HFFc6 (cell line): Measurements from ENCODE around the gene CCSER2. TPM values are rescaled to one million over a fixed set of nuclear protein-coding genes. Genes with fewer than 3 reads are reported as not detected.

ENCODE experiments used
- DNase-seq: peaks from one replicate; pipeline ENCODE4 v3.0.0-alpha.2; 2018
- H3K27ac Mint-ChIP-seq: 2 replicates; pipeline ENCODE4 v1.8.0; 2020; ENCODE audit warnings: mild to moderate bottlenecking, mixed read lengths
- H3K27me3 Mint-ChIP-seq: 2 replicates; pipeline ENCODE4 v1.8.0; 2021; ENCODE audit warnings: mild to moderate bottlenecking, moderate library complexity, mixed read lengths; ENCODE audit not compliant: insufficient read depth
- H3K36me3 Mint-ChIP-seq: 2 replicates; pipeline ENCODE4 v1.8.0; 2021; ENCODE audit warnings: low read depth, mixed read lengths
- H3K4me1 Mint-ChIP-seq: 2 replicates; pipeline ENCODE4 v1.8.0; 2020; ENCODE audit warnings: low read depth, mixed read lengths
- H3K4me3 Mint-ChIP-seq: 2 replicates; pipeline ENCODE4 v1.8.0; 2020; ENCODE audit warnings: mild to moderate bottlenecking, moderate library complexity, mixed read lengths
- H3K9me3 Mint-ChIP-seq: 2 replicates; pipeline ENCODE4 v1.8.0; 2020; ENCODE audit warnings: mild to moderate bottlenecking, mixed read lengths
- CTCF ChIP-seq: fragments of 200-600 bp; sonication (generic); IDR thresholded peaks from 2 replicates; pipeline ENCODE4 v1.5.0; 2021; ENCODE audit warnings: antibody characterized with exemption, mild to moderate bottlenecking
- total RNA-seq, 6 experiments: library from RNA; stranded (reverse); fragmentation: NEBNext Ultra II Directional; extraction: Animal tissue kit (Norgen Biotek cat#: 25700); gene quantifications; 2 replicates in 1 of 6; 3 replicates in 5 of 6; pipeline ENCODE4 v1.2.3, GENCODE V29; 2021

CCSER2 gene
- total RNA-seq, 6 experiments from 2014 or later = 36.1 to 46.9 (median 43.0) TPM

- no peak overlapping the region for H3K4me3 Mint-ChIP-seq
- H3K27ac Mint-ChIP-seq = no peak overlapping the region
- no peak for TF ChIP-seq CTCF
- DNase-seq = no peak
- no peaks in the 10 kb centered on the region for H3K27me3 Mint-ChIP-seq
- H3K9me3 Mint-ChIP-seq = no peaks in the 10 kb centered on the region
- H3K4me1 Mint-ChIP-seq = peaks cover 16% of the 10 kb centered on the region
- H3K36me3 Mint-ChIP-seq = peaks cover 5% of the 10 kb centered on the region
Observed at GRCh38 chr10:84519235-84519634, 190.8 kb downstream of the CCSER2 start.

DNA sequence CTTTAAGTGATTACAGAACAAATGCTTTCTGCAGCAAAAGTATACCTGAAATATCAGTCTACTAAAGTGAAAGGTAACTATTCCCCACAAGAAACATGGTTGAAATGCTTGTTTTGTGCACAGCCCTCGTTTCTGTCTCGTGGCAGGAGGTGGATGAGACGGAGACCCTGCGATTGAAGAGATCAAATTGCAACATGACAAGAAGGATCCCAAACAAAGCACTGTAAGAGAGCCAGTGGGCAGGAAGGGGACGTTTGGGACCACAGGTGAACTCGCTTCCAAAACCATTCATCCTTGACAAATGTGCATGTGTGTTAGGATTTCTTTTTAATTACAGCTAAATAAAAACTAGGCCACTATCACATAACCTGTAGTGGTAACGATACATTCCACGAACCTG lies 192.6 kb downstream of the CCSER2 start:
- no peak for TF ChIP-seq CTCF
- Mint-ChIP-seq H3K27me3 (no peaks in the 10 kb centered on the region; the same call in 1 of the 2 replicates), H3K4me1 (peaks cover 16% of the 10 kb centered on the region), H3K4me3 (no peak overlapping the region), H3K27ac (no peak overlapping the region), H3K36me3 (peaks cover 13% of the 10 kb centered on the region), H3K9me3 (peaks cover 8% of the 10 kb centered on the region)
- DNase-seq = no peak

DNA sequence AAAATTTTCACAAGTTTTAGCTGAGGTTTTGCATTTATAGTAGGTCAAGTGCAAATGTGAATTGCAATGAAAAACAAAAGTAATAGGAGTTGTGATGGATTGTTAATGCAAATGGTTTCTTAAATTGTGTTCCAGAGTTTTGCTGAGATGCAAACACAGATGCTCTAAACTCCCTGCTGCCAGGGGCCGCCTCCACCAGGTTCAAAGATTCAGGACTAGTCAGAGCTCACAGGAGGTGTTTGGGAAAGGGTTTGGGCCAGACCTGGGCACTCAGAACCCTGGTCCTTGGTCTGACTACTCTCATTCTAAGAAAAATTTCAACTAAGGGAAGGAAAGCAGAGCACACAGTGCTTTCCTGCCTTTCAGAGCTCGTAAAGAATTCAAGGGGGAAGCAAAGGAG lies 193.1 kb downstream of the CCSER2 start:
- Mint-ChIP-seq H3K4me1 (peaks cover 16% of the 10 kb centered on the region), H3K27ac (no peak overlapping the region), H3K27me3 (no peaks in the 10 kb centered on the region; the same call in 1 of the 2 replicates), H3K9me3 (peaks cover 10% of the 10 kb centered on the region), H3K4me3 (no peak overlapping the region), H3K36me3 (peaks cover 16% of the 10 kb centered on the region)
- TF ChIP-seq CTCF = no peak
- DNase-seq = no peak

DNA sequence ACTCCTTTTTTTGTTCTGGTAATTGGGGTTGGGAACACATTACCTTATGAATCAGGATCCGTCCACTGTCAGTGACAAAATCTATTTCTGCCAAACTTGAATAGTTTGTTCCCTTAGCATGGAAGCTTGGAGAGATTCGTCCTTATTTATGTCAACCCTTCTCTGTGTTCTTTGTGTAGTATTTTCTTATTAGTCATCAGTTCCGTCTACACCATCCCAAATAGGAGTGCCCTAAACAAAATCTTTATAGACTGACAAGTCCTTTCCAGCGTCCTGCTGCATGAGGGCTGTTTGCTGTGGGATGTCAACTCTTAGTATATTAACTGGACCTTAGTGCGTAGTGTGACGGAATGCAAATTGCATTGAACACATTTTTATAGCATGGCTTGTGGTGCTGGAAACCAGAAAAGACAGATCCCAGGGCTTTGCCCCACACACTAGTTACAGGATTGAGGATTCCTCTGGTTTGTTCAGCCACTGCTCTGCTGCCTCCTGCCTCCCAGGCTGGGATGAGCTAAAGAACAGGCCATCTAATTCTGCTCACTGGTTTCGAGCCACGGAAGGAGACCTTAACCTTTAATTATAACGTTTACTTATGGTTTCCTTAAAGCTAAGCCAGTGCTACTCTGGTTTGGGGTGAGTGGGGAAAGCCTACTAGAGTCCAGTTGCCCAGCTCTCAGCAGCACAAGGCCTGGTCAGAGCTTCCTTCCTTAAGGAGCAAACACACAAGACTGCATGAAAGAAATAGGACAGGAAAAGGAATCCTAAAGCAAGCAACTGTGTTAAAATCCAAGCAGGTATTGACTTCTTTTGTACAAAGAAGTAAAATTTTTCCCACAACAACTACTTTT lies 194.4 kb downstream of the CCSER2 start:
- Mint-ChIP-seq H3K36me3 (peaks cover 16% of the 10 kb centered on the region), H3K4me3 (no peak overlapping the region), H3K9me3 (peaks cover 10% of the 10 kb centered on the region), H3K27ac (no peak overlapping the region), H3K4me1 (peaks cover 16% of the 10 kb centered on the region), H3K27me3 (no peaks in the 10 kb centered on the region; the same call in 1 of the 2 replicates)
- no peak for DNase-seq
- no peak for TF ChIP-seq CTCF

GRCh38 chr10:84523526-84523925 lies 195.1 kb downstream of the CCSER2 start:
- Mint-ChIP-seq H3K4me3 (no peak overlapping the region), H3K9me3 (peaks cover 10% of the 10 kb centered on the region), H3K36me3 (peaks cover 16% of the 10 kb centered on the region), H3K27me3 (no peaks in the 10 kb centered on the region; the same call in 1 of the 2 replicates), H3K27ac (no peak overlapping the region), H3K4me1 (peaks cover 16% of the 10 kb centered on the region)
- TF ChIP-seq CTCF = no peak
- no peak for DNase-seq
